DMS153 treated with DMSO at 0.1 percent for 48 hours (cell line): ENCODE results near the gene PCNX1.
"Not testable (repeated sequence)": the region's sequence is repeated elsewhere in the genome, so short reads cannot be mapped to it uniquely, and the experiment has no call there.

Experiments
- DNase-seq: peaks from one replicate; lab custom pipeline; 2025; ENCODE audit not compliant: unreplicated experiment; lab: John Stamatoyannopoulos, UW

PCNX1 gene

DNA sequence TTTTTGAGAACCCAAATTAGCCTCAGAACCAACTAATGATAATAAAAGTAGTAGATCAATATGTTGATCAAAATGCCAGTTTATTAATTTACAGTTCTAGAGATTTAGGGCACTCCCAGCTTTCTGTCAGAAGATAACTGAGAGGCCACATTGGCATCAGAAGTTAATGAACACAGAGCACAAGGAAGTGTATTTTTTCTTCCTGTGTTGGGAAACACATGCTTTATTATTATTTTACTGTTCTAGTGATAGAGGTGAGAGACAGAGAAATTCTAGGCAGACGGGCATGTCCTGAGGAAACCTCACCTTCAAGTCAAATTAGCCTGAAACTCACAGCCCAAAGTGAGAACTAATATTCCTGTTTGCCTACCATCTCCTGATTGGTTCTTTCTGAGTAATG lies 213.7 kb downstream of the PCNX1 start:
- DNase-seq = no peak

DNA sequence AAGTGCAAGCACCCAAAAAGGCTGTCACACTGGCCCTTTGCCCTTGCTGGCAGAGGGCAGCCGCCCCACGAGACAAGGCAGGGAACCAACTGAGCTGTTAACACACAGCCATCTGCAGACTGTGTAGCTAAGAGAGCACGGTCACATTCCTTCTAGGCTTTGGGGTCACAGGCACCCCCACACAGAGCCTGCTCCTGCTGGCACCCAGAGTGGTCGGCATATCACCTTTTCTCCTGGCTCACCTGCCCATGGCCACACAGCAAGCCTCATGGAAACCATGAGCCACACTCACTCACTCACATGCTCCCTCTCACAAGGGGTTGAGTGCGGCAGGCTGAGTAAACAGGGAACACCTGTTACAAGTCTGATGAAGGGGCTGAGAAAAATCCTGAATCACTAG lies 214.5 kb downstream of the PCNX1 start:
- DNase-seq = no peak

DNA sequence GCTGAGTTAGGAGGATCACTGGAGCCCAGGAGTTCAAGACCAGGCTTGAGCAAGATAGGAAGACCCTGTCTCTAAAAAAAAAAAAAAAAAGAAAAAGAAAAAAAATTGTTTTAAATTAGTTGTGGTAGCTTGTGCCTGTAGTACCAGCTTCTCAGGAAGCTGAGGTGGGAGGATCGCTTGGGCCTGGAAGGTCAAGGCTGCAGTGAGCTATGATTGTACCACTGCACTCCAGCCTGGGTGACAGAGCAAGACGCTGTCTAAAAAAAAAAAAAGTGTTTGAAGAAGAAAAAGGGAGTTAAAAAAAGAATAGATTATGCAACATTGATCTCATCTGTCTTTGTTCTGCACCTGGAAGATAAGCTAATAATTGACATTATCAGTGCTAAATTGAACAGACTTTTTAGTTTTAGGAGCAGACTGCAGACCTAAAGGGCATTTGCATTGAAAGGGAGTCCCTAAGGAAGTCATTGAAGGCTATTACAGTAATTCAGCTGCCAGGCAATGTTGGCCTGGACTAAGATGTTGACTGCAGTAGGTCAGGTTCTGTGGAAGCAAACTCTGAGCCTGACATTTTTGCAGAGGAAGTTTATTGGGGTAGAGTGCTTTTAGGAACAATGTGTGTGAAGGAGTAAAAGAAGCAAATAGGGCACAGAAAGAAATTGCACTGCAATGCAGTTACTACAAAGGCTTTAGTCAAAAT lies 215.8 kb downstream of the PCNX1 start:
- DNase-seq = no peak

GRCh38 chr14:71123579-71124135 lies 216.4 kb downstream of the PCNX1 start:
- DNase-seq = no peak

- not testable (repeated sequence) for DNase-seq
Measured at GRCh38 chr14:71129716-71130490, 222.6 kb downstream of the PCNX1 start.

DNA sequence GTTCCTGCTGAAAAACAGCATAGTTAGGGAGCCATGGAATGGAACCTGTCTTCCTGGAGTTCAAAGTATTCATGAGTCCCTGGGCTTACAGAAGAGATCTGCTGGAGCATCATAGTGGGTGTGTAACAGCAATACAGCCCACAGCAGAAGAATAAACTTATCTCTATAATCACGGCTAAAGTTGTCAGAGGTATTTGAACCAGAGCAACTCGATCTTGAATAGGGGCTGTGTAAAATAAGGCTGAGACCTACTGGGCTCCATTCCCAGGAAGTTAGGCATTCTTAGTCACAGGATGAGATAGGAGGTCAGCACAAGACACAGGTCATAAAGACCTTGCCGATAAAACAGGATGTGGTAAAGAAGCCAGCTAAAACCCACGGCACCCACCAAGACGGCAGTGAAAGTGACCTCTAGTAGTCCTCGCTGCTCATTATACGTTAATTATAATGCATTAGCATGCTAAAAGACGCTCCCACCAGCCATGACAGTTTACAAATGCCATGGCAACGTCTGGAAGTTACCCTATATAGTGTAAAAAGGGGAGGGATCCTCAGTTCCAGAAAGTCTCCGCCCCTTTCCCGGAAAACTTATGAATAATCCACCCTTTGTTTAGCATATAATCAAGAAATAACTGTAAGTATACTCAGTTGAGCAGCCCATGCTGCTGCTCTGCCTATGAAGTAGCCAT lies 223.4 kb downstream of the PCNX1 start:
- DNase-seq = no peak

GRCh38 chr14:71133296-71133695 lies 226.0 kb downstream of the PCNX1 start:
- no peak for DNase-seq

- no peak for DNase-seq
Measured at GRCh38 chr14:71135496-71135895, 228.2 kb downstream of the PCNX1 start.

DNA sequence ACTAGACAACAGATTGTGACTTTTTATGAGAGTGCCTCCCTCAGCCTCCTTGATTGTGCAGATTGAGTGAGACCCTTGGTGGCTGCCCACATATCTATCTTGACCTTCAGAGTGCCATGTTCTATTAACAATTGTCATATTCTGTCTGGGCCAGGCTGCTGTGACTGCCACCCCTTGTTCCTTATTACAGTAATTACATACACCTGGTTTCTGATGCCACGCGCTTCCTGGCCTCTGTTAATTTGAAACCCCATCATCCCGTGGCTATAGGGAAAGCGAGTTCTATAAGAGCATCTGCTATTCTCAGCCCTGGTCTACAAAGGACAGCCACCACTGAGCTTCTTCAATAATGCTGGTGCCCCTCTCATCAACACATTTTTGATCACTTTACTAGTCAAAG lies 228.7 kb downstream of the PCNX1 start:
- DNase-seq = no peak

DNA sequence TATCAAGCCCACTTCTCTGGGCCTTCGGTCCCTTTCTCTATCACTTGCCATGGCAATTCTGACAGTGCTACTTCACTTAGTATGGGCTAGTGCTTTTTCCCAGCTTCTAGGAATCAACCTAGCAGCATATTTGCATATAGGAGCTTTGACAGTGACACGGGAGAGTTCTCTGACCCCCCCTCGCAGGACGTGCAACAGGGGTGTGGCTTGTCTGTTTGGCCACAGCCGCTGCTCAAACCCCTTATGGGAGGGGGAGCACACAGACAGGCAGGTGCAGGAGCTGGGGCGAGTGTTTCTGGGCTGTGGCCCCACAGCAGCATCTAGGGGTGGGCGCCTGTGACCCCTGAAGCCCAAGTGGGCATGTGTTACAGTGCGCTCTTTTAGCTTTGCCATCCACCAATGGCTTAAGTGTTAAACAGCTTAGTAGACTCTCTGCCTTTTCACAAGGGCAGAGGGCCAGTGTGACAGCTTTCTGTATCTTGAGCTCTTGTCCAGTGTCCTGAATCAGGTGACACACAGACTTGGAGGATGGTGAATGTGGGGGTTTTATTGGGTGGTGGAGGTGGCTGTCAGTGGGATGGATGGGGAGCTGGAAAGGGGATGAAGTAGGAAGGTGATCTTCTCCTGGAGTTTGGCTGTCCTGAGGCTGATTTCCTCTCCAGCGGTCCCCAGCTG lies 229.3 kb downstream of the PCNX1 start:
- no peak for DNase-seq

DNA sequence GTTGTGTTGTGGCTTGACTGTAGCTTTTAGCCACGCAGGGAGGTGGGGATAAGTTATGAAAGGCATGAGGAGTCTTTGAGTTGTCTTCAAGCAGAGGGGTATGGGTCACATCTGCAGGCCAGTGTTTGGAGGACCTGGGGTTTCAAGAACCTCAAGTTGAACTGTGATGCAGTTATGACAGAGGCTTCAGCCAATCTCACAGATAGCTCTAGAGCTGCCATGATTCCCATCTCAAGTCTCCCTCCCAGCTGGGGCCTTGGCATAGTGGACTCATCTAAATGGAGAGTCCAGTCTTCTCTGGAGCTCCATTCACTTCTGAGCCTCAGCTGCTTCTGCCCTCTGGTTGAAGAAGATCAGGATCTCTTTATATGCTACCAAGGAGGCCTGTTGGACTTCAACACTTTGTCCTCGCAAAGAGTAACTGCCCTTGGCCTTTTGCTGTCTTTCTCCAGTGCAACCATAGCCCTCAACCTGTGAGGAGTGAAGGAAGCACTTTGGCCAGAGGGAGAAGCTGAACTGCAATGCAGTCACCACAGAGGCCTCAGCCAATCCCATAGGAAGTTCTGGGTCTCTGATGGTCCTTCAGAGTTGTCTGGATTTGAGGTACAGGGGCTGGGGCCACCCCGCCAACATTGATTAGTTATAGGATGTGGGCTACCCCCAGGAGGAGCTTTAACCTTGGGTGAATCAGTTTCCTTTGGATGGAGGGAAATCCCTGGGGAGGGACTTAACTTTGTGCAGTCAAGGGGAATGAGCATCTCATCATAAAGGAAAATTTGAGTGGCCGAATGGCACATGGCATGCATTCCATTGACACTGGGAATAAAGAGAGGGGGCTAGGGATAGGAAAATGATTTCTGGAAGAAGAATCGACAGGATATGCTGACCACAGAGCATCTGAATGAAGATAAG lies 230.5 kb downstream of the PCNX1 start:
- DNase-seq = no peak

- DNase-seq = peak; percentile 7
Measured at GRCh38 chr14:71138448-71139293, 231.4 kb downstream of the PCNX1 start.

DNA sequence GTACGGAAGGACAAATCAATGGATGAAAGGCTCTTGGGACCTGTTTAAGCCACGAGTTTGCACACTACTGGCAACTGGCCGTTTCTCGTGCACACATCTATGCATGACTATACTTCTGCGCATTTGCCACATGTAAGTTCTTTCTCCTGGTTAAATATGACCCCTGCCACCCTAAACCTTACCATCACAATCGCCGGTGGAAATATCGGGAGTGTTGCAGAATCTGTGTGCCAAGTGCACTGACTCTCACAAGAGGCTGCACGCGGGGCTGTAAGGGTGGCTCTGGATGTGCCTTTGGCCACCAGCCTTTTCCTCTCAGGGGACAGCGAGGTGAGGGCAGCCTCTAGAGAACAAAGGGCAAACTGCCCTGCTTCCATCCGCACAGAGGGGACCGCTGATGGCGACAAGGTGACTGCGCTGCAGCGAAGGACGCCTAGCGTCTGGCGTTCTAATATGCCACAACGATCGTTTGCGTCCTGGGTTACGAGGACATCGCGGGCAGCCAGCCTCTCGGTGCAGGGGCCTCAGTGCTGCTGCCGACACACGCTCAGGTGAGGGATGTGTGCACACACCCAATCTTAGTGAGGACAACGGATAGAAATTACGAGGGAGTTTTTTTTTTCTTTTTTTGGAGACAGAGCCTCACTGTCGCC lies 232.2 kb downstream of the PCNX1 start:
- DNase-seq = no peak

DNA sequence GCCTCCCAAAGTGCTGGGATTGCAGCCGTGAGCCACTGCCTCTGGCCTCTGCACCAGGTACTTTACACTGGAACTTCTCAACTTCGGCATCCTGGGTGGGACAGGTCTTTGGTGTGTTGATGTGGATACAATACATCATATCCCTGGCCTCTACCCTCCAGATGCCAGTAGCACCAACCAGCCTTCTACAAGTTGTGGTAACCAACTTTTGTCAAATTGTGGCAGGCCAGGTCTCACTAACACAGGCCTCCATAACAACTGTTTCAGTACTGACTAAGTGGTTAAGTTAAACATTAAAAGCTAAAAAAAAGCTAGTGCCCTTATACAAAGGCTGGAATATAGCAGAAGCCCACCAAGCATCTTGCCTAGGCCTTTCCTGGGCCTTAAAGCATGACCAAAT lies 232.9 kb downstream of the PCNX1 start:
- no peak for DNase-seq

DNA sequence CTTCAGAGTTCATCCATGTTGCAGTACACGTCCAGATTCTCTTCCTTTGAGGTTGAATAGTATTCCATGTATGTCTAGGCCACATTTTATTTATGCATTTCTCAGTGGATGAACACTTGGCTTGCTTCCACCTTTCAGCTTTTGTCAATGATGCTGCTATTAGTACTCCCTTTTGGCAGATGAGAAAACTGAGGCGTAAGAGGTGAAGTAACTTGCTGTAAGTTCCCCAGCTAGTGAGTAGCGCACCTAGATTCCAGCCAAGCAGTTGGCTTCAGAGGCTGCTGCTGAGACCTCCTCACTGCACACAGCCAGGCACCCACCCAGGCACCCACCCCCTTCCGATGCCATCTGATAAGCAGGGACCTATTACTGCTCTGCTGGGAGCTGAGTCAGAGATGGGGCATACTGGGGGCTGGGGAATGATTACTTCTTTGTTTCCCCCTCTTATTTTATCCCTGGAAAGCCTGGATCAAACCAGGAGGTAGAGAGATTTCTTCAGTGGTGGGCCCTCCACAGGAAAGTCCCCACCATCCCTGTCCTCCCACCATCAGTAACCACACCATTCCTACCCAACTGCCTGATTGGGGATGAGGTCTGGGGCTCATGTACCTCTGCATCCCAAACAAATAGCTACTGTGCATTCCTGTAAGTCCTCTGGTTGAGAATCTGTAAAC lies 234.6 kb downstream of the PCNX1 start:
- DNase-seq = no peak

DNA sequence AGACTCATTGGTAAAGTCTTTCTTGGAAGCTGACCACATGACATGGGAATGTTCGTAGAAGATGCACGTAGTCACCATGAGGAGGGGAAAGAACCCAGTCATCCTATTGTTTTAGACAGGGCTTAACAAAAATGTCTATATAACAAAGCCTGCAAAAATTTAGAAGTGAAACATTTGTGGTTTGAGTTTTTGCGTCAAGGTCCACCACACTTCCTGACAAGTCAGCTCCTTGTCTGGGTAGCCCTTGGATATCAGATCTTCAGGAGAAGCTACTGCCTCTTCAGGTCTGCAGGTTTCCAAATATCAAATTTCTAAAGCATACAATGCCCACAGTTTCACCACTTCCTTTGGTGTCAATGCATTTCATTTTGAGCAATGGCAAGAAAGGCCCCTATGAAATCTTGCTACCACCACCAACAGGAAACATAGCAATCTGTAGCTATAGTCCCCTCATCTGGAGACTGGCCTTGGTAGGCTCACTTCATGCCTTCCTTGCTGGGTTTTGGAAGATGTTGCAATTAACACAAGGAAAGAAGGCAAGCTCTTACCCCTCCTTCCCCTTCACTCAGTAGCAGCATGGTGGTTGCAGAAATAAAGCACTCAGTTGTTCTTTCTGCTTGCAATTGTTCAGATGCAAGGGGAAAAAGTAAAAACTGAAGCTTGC lies 235.2 kb downstream of the PCNX1 start:
- DNase-seq = no peak

GRCh38 chr14:71143381-71144290 lies 236.4 kb downstream of the PCNX1 start:
- no peak for DNase-seq
